Measurements from ENCODE around the gene DLX3.

The DLX3 gene

DNA sequence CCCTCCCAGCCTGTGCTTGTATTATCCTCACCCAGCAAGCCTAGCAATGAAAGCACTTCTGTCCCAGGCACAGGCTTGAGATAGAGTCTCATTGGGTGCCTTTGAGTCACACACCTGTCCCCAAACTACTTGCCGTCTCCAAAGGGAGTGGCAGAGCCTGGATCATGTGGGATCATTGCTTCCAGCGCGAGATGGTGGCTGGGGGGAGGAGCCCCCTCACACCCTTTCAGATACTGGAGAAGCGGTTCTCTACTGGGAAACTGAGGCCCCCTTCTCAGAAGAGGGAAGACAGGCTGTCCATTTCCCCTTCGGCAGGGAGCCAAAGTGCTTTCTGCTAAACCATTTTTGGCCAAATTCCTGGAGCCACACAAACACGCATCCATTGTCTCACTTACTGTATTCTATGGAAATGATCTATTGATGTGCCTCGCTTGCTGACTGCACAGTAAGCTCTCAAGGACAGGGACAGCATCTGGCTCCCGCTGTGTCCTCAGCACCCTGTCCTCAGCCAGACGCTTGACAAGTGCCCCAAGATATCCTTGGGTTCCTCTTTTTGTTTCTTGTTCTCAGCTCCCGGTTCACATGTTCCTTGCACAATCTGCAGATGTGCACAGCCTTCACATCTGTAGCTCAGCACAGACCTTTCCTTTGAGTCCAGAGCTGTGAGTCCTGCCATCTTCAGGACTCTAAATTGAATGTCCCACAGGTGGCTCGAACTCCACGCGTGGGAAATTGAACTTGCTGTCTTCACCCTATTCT is 26.0 kb upstream of the DLX3 start:
- no peak for TF ChIP-seq CTCF (IDR thresholded peaks at IDR 0.05)

DNA sequence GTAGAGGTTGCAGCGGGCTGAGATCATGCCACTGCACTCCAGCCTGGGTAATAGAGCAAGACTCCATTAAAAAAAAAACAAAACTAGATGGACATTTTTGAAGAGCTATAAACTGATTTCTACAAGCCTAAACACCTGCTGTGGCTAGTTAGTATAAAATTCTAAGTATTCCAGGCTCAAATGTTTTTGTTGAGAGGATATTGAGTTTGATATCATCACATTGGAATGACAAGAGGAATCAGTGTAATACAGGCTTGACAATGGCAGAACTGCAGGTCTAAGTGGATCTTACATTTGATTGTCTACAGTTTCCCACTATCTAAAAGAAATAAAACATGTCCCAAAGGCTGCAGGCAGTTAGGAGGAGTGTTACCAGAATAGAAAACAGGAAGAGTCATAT is 23.9 kb upstream of the DLX3 start:
- TF ChIP-seq CTCF (IDR thresholded peaks at IDR 0.05), result no peak

- no peak for TF ChIP-seq CTCF (IDR thresholded peaks at IDR 0.05)
Measured at GRCh38 chr17:50015146-50015545, 20.1 kb upstream of the DLX3 start.

DNA sequence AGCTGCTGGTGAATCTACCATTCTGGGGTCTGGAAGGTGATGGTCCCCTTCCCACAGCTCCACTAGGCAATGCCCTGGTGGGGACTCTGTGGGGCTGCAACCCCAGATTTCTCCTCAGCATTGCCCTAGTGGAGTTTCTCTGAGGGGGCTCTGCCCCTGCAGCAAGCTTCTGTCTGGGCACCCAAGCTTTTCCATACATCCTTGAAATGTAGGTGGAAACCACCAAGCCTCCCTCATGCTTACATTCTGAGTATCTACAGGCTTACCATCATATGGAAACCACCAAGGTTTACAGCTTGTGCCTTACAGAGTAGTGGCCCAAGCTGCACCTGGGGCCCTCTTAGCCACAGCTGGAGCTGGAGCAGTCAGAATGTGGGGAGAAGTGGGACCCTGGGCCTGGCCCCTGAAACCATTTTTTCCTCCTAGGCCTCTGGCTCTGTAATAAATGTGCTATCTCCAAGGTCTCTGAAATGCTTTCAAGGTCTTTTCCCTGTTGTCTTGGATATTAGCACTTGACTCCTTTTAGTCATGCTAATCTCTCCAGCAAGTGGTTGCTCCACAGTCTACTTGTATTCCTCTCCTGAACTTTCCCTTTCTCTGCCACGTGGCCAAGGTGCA is 19.6 kb upstream of the DLX3 start:
- TF ChIP-seq CTCF (IDR thresholded peaks at IDR 0.05), result no peak

DNA sequence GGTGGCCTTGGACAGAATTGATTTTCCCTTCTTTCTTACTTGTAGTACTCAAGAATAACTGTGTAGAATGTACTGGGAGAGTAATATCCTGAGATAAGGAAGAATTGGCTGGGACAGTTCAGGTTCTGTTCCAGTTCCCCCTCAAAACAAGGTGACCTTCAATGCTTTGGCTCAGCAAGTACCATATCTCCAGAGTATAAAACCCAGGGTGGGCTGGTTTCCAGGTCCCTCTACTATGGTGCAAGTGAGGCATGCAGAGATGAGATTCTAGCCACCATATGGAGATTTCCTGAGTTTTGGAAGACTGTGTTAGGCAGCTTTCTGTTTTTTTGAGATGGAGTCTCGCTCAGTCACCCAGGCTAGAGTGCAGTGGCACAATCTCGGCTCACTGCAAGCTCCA is 18.1 kb upstream of the DLX3 start:
- no peak for TF ChIP-seq CTCF (IDR thresholded peaks at IDR 0.05)

DNA sequence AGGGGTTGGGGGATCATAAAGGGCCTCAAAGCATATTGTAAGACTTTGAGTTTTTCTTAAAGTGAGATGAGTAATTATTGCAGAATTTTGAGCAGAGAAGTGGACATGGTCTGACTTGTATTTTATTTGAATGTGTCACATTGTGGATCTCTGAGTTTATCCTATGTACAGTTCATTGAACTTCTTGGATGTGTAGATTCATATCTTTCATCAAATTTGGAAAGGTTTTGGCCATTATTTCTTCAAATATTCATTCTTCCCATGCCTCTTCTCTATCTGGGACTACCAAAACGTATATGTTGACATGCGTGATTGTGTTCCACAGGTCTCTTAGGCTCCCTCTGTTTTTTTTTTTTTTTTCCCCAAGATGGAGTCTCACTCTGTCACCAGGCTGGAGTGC is 14.3 kb upstream of the DLX3 start:
- no peak for TF ChIP-seq CTCF (IDR thresholded peaks at IDR 0.05)

DNA sequence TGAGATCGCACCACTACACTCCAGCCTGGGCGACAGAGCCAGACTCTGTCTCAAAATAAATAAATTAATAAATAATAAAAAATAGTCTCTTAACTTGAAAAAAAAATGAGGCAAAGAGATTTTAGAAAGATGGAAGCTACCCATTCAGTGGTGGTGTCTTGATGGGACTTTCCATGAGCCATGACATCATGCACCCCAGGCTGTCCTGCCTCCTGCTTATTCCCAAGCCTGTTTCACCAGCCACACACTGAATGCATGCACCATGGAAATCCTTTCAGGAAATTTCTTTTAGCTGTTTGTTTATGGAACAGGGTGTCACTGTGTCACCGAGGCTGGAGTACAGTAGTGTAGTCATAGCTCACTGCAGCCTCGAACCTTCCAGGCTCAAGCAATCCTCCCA is 8.9 kb upstream of the DLX3 start:
- TF ChIP-seq CTCF (IDR thresholded peaks at IDR 0.05), result no peak

Data from LNCAP (cell line).